ENCODE measurements around the gene MAP1S.
"Not testable (repeated sequence)": the region's sequence is repeated elsewhere in the genome, so short reads cannot be mapped to it uniquely, and the experiment has no call there.

MAP1S gene

GRCh38 chr19:17764348-17764747 is 45.1 kb downstream of the MAP1S start:
- no peak for DNase-seq

DNA sequence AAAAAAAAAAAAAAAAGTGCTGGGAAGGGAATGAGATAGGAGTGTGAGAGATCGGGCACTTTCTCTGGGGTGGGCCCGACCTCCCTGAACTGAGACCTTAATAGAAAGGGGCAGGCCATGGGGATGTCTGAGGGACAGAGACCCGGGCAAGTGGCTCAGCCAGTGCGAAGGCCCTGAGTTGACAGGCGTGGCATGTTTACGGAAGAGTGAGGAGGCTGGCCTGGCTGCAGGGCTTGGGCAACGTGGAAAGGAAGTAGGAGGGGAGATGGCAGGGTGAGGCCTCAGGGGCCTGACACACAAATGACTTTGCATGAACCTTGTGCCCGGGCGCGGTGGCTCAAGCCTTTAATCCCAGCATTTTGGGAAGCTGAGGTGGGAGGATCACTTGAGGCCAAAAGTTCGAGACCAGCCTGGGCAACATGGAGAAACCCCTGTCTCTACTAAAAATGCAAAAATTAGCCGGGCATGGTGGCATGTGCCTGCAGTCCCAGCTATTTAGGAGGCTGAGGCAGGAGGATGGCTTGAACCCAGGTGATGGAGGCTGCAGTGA is 45.9 kb downstream of the MAP1S start:
- DNase-seq, result no peak

- DNase-seq, result peak; percentile 39
These were observed 47.4 kb downstream of the MAP1S start for GRCh38 chr19:17766543-17767131.

DNA sequence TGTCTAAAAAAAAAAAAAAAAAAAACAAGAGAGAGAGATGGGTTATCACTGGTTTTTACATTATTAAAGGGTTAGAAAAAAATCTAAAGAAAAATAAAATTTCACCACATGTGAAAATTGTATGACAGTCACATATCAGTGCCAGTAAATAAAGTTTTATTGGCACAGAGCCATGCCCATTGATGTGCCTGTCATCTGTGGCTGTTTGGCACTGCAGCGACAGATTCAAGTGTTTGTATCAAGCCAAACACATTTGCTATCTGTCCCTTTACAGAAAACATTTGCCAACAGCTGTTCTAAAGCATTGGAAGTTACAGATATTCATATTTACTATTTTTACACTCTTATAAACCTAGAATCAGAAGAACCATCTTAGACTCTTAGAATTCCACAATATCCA is 48.3 kb downstream of the MAP1S start:
- DNase-seq, result no peak

DNA sequence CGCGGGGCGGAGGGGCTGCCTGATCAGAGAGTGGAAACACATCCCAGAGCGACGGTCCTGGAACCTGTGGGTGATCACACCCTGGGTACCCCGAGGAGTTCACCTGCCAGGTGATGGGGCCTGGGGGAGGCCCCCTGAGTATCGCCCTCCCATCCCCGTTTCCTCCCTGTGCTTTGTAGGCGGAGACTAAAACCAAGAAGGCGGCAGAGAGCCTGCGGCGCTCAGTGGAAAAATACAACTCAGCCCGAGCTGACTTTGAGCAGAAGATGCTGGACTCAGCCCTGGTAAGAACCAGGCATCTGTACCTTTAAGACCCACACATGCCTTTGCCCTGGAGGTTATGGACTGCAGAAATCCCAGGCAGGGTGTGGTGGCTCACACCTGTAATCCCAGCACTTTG is 51.3 kb downstream of the MAP1S start:
- no peak for DNase-seq

GRCh38 chr19:17772172-17772571 is 52.9 kb downstream of the MAP1S start:
- DNase-seq, result no peak

- DNase-seq, result peak; percentile 36
These were observed 56.1 kb downstream of the MAP1S start for GRCh38 chr19:17775245-17775927.

- no peak for DNase-seq
These were observed 56.9 kb downstream of the MAP1S start for GRCh38 chr19:17775991-17776803.

- DNase-seq, result not testable (repeated sequence)
These were observed 58.6 kb downstream of the MAP1S start for GRCh38 chr19:17777840-17778239.

- peak; percentile 42 for DNase-seq
These were observed 59.1 kb downstream of the MAP1S start for GRCh38 chr19:17778251-17778967.

GRCh38 chr19:17778968-17779929 is 60.0 kb downstream of the MAP1S start:
- DNase-seq, result no peak

GRCh38 chr19:17780781-17781180 is 61.5 kb downstream of the MAP1S start:
- DNase-seq, result no peak

DNA sequence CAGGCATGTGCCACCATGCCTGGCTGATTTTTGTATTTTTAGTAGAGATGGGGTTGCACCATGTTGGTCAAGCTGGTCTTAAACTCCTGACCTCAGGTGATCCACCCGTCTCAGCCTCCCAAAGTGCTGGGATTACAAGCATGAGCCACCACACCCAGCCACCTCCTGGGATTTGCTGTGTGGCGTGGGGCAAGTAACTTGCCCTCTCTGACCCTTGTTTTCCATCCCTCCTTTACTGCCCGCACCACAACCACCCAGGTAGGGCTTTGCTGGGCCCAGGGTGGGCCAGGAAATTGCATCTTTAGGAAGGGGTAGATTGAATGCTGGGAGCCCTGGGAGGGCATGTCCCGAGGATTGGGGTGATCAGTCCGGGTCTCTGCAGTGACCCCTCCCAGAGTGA is 64.4 kb downstream of the MAP1S start:
- DNase-seq, result not testable (repeated sequence)

Measured in stimulated activated CD4-positive, alpha-beta T cell treated with anti-CD3 and anti-CD28 coated beads, Interleukin-4, amount 100 ng/mL, for 1 hour (primary cell).